ENCODE measurements around the gene GALNT17.
"Not testable (repeated sequence)": the region's sequence is repeated elsewhere in the genome, so short reads cannot be mapped to it uniquely, and the experiment has no call there.

The GALNT17 gene

DNA sequence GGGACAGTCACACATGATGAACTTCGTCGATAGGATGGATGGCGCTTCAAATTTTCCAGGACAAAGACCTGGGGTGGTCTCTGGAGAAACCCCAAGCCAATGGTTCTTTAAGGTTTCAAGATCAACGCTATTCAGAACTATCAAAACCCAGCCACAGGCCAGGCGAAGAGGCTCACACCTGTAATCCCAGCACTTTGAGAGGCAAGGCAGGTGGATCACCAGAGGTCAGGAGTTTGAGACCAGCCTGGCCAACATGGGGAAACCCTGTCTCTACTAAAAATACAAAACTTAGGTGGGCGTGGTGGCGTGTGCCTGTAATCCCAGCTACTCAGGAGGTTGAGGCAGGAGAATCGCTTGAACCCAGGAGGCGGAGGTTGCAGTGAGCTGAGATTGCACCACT, 511.1 kb downstream of the GALNT17 start:
- DNase-seq: not testable (repeated sequence)

- no peak for DNase-seq
These were observed 513.9 kb downstream of the GALNT17 start for GRCh38 chr7:71645836-71646235.

DNA sequence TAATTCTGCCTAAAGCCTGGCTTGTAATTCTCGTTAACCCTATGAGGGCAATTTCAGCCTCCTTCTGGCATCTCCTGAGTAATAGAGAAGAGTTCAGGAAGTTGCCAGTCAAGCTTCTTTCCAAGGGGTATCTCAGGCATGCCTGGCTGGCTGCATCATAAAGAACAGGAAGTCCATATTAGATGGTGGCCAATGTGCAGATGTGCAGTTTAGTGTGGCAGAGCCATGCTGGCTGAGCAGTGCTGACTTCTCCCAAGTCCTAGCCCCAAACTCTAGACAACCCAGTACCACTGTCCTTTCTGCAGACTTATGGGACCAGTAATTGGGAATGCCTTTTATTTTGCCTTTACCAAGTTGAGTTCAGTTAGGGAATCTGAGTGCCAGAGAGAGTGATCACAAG, 517.9 kb downstream of the GALNT17 start:
- DNase-seq: no peak

- DNase-seq: no peak
These were observed 518.9 kb downstream of the GALNT17 start for GRCh38 chr7:71650653-71651337.

- DNase-seq: no peak
These were observed 520.6 kb downstream of the GALNT17 start for GRCh38 chr7:71652510-71652909.

DNA sequence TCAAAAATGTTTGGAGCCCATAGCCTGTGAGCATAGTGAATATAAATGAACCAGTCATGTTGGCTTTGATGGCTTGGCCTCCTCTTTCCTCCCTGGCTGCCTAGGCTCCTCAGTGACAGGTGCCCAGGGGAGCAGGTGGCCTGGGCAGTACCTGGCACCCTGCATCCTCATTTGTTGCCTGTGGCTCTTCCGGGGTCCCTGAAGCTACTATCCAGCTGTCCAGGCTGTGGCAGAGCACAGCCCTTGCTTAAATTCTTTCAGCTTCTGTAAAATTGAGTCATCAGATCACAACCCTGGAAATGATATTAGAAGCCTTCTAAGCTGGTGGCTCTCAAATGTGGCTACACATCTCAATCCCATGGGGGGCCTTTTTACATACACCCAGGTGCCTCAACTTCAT, 525.4 kb downstream of the GALNT17 start:
- DNase-seq: no peak

- DNase-seq: no peak
These were observed 527.7 kb downstream of the GALNT17 start for GRCh38 chr7:71659622-71660021.

- no peak for DNase-seq
These were observed 529.8 kb downstream of the GALNT17 start for GRCh38 chr7:71661671-71662224.

DNA sequence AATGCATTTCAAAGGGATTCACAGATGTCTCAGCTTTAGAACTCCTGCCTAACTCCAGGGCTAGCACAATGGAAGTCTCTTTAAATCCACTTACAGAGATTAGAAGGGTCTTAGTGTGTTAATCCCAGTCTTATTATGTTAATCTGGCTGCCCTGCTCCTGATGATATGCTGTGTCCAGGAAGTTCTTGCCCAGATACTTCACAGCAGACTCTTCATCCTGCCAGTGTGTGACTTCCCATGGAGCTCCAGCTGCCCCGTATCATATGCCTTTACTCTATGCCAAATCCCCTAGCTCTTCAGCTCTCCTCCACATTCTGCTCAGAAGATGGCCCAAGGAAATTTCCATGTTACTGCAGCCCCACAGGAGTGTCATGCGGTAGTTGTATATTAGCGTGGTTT, 533.8 kb downstream of the GALNT17 start:
- DNase-seq: no peak

DNA sequence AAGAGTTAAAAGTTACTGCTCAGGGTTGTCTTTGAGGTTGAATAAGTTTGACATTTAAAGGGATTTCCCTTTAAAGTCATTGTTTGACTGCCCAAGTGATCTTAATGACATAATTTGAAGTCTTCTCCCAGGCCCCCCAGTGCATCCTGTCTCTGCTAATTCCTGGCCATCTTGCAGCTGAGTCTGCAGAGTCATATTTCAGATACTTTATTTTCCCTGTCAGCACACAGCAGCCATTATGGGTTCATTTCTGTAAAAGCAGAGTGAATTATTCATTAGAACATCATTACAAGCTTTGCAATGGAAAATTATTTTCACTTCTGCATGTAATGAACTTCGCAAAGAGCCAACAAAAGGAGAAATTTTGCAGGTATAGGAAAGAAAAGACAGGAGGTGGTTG, 536.6 kb downstream of the GALNT17 start:
- no peak for DNase-seq

- DNase-seq: no peak
These were observed 547.5 kb downstream of the GALNT17 start for GRCh38 chr7:71679480-71679879.

GRCh38 chr7:71682181-71682580, 550.2 kb downstream of the GALNT17 start:
- DNase-seq: no peak

DNA sequence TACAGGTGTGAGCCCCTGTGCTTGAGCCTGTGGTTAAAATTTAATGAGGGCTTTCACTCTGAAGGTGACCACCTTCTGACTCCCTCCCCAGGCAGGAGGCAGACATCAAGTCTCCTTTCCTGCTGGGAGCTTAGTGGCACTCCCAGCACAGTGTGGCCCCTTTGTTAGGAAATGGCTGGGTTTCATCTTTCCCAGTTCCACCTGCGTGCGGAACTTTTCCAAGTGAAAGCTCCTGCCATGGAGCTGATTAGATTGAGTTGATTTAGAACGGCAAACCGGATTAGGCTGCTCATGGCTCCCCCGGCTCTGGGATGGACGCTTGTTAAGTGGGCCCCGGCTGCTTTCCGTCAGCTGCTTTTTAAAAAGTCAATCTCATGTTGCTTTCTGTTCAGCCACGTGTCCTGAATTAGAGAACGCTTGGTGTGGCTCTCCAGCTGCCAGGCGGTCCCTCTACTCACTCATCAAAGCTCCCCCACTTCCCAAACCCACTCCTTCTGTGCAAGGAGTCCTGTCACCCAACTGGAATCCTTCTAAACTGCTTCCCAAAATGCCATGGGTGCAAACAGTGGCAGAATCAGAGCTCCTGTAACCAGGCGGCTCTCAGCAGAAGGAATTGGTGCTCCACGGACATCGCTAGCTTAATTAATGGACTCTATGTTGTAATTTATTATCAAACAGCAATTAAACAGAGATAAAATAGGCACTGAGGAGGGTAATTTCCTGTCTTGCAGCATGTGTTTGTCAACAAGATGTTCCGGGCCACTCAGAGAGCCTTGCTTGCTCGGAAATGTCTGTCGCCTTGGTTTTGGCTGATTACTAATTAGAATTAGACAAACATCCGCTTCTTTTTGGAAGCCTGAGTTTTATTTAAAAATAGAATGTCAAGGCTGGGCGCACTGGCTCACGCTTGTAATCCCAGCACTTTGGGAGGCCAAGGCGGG, 551.2 kb downstream of the GALNT17 start:
- no peak for DNase-seq

GRCh38 chr7:71687286-71687685, 555.3 kb downstream of the GALNT17 start:
- DNase-seq: no peak

GRCh38 chr7:71687831-71688599, 556.1 kb downstream of the GALNT17 start:
- DNase-seq: no peak

GRCh38 chr7:71691538-71691937, 559.6 kb downstream of the GALNT17 start:
- DNase-seq: no peak

- no peak for DNase-seq
These were observed 562.7 kb downstream of the GALNT17 start for GRCh38 chr7:71694665-71695064.

DNA sequence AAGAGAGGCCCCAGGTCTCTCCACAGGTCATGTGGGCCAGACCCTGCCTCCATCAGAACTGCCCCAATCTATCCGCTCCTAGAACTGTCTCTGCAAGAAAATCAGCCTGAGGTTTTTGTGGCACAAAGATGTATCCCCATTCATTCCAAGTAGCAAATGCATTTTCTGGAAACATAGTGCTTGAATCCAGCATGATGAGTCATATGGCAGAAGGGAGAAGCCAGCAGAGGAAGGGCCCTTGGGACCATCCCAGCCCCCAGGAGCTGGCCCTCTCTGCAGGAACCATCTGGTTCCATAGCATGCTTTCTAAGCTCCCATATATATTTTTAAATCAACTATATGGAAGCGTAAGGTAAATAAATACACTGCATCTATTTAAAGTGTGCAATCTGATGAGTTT, 563.2 kb downstream of the GALNT17 start:
- DNase-seq: no peak

- DNase-seq: no peak
These were observed 564.6 kb downstream of the GALNT17 start for GRCh38 chr7:71696511-71696910.

GRCh38 chr7:71697400-71697799, 565.5 kb downstream of the GALNT17 start:
- no peak for DNase-seq

- no peak for DNase-seq
These were observed 573.3 kb downstream of the GALNT17 start for GRCh38 chr7:71705217-71705616.

DNA sequence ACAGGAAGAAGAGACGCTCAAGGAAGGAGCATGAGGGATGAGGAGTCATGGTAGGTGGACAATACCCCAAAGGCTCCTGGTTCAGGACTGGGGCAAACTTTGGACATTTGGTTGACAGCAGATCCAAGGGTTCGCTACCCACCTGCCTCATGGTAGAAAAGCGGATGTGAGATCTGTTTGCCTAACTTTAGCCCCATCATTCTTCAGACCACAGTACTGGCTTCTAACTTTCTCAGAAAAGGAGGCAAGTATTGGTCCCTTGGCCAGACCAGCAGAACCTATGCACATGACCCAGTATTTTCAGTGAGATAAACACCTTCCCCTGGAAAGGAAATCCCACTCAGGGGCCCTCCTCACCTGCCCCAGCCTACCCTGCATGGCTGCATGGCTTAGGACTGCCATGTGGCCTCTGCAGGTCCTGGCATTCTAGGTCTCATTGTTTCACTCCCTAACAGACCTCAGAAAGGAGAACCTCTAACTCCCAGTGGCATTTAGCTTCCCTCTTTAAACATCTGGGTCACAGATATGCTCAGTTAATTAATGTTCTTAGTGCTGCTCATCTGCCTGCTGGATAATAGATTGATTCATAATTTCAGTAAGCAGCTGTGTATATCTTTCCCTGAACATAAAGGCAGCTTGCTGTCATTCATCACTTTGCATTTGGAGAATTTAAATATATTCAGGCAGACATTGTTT, 574.1 kb downstream of the GALNT17 start:
- DNase-seq: no peak

- no peak for DNase-seq
These were observed 574.6 kb downstream of the GALNT17 start for GRCh38 chr7:71706597-71706975.
